GM19351 (cell line): ENCODE measurements around the gene HMG20A.

Experiments used
- ATAC-seq: cut with Tn5 transposase; IDR thresholded peaks from one replicate; pipeline ENCODE4 v1.9.1; 2021; ENCODE audit warnings: mild to moderate bottlenecking, moderate library complexity; ENCODE audit not compliant: unreplicated experiment

The HMG20A gene

DNA sequence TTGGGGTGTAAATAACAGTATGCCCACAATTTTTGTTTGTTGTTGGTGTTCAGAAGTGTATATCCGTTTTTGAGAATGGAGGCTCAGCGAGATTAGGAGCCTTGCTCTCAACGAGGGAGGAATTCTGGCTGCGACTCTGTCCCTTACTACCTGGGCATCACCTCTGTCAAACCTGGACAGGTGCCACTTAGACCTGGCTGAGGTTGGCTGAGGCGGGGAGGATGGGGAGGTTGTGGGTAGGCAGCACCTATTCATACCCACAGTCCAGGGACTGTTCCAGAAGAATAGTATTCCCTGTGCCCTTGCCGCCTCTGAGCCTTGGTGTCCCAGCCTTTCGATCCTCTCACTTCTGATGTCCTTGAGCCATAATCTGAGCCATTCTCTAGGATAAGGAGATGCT lies 112.2 kb downstream of the HMG20A start:
- no peak for ATAC-seq

DNA sequence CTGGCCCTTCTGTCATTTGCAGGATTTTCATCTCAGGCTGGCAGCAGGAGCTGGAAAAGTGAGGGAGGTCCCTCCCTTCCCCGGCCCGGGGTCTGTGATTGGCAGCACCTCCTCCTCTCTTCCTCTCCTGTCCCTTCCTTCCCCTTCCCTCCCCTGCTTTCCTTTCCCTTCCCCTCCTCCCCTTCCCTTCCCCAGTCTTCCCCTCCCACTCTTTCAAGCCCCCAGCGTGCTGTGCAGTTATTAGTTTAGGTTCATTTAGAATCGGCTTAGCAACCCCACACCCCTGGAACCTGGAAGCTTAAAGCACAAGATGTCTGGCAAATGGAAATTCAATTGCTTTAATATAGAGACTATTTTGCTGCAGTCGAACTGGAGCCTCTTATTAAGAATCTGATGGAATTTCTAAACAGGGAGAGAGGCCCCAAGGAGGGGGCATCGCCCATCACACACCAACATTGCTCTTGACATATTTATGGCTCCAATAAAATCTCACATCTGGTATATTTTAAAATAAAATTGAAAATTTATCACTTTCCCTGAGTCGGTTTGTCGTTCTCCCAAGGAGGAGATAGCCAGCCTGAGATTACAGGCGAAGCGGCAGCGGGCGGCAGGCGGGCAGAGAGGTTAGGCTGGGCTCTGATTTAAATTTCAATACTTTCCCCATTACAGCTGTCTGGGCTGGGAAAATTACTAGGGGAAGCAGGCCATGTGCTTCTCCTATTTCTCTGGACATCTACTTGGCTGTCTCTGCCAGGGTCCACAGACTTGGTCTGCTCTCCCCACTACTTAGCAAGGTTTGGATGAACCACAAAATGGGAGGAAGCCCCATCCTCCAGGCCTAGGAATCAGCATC lies 113.1 kb downstream of the HMG20A start:
- no peak for ATAC-seq
